HepG2 (cell line): Measurements from ENCODE around the gene MAP2K6. TPM values are rescaled to one million over a fixed set of nuclear protein-coding genes. Genes with fewer than 3 reads are reported as not detected.

Experiments used
- ATAC-seq: fragments of 200-7000 bp; cut with Tn5 transposase; 3 replicates; pipeline ENCODE4 v1.9.1; 2020; ENCODE audit warnings: mild to moderate bottlenecking, moderate library complexity
- BruUV-seq: library from RNA; stranded (reverse); fragments of 400-500 nt; replicated peaks from 2 replicates; lab custom pipeline; 2021; lab: Mats Ljungman, UMichigan
- CTCF ChIA-PET: fragments of 300-600 bp; formaldehyde crosslinking; extraction: SDS; loops from one replicate; lab custom pipeline; 2021; ENCODE audit warnings: low total read pairs, inconsistent platforms, low intra/inter-chr PET ratio; lab: Yijun Ruan, JAX
- POLR2A ChIA-PET: fragments of 350-600 bp; sonication (Branson Sonifier 250); formaldehyde crosslinking; loops from one replicate; lab custom pipeline; 2020; ENCODE audit warnings: antibody characterized with exemption, inconsistent platforms; lab: Yijun Ruan, JAX
- DNase-seq: peaks from one replicate; pipeline ENCODE4 v3.0.0-alpha.2; 2015; ENCODE audit warnings: low spot score
- FAIRE-seq: peaks from 3 replicates; lab custom pipeline; 2011; peaks lifted over from hg19 to GRCh38; lab: Jason Lieb, UNC
- H2AFZ ChIP-seq: one replicate; pipeline ENCODE4 v1.6.1; 2011; ENCODE audit warnings: low read length, inconsistent platforms
- H3K27ac ChIP-seq: fragments of 300-600 bp; 3 replicates; pipeline ENCODE4 v1.8.0; 2011; ENCODE audit warnings: mixed run types, mild to moderate bottlenecking, mixed read lengths, low read length, inconsistent platforms; ENCODE audit not compliant: insufficient read depth; ENCODE audit errors: extremely low read length
- H3K27me3 ChIP-seq, 2 experiments: fragments of 200-600 bp in 1 of 2; 2 replicates in 1 of 2; 3 replicates in 1 of 2; pipeline versions ENCODE4 v1.6.0 to v1.8.0; 2011; ENCODE audit warnings: low read length in 2 of 2, mild to moderate bottlenecking in 2 of 2, moderate library complexity in 2 of 2, inconsistent platforms in 1 of 2; ENCODE audit not compliant: insufficient read depth in 2 of 2, control insufficient read depth in 1 of 2
- H3K36me3 ChIP-seq, 2 experiments: fragments of 200-600 bp in 1 of 2; replicated peaks in 1 of 2; 2 replicates in 1 of 2; 3 replicates in 1 of 2; pipeline versions ENCODE4 v1.5.1 to v1.8.0; 2011; ENCODE audit warnings: low read length in 2 of 2, inconsistent platforms in 1 of 2; ENCODE audit not compliant: insufficient read depth in 2 of 2, control insufficient read depth in 1 of 2
- H3K4me1 ChIP-seq: 2 replicates; pipeline ENCODE4 v1.5.1; 2012; ENCODE audit warnings: low read length, inconsistent platforms; ENCODE audit not compliant: insufficient read depth
- H3K4me2 ChIP-seq: 2 replicates; pipeline ENCODE4 v1.6.0; 2011; ENCODE audit warnings: low read depth, low read length, inconsistent platforms
- H3K4me3 ChIP-seq, 3 experiments: fragments of 200-600 bp in 1 of 3; sonication (generic), shearing (Covaris generic) in 1 of 3; replicated peaks in 1 of 3; 2 replicates each; pipeline ENCODE4 v1.5.1; 2011 to 2016; ENCODE audit warnings: low read length in 3 of 3, inconsistent platforms in 2 of 3, low read depth in 2 of 3, mild to moderate bottlenecking in 2 of 3, control low read depth in 1 of 3, mixed read lengths in 1 of 3; ENCODE audit not compliant: insufficient read depth in 1 of 3
- H3K79me2 ChIP-seq: one replicate; pipeline ENCODE4 v1.6.1; 2011; ENCODE audit warnings: low read length, inconsistent platforms; ENCODE audit not compliant: insufficient read depth
- H3K9ac ChIP-seq: 2 replicates; pipeline ENCODE4 v1.6.0; 2011; ENCODE audit warnings: mild to moderate bottlenecking, low read depth, low read length, inconsistent platforms; ENCODE audit not compliant: insufficient read depth
- H3K9me3 ChIP-seq: 2 replicates; pipeline ENCODE4 v1.5.1; 2012; ENCODE audit warnings: mild to moderate bottlenecking, low read length
- H4K20me1 ChIP-seq: 2 replicates; pipeline ENCODE4 v1.6.0; 2011; ENCODE audit warnings: inconsistent platforms, mild to moderate bottlenecking, low read length, moderate library complexity; ENCODE audit not compliant: insufficient read depth
- FOXA3 ChIP-seq: IDR thresholded peaks from 2 replicates; pipeline ENCODE4 v1.6.1; 2016; ENCODE audit warnings: missing genetic modification reagents, missing compliant biosample characterization
- HES4 ChIP-seq: sonication (generic); formaldehyde crosslinking; IDR thresholded peaks from 2 replicates; pipeline ENCODE4 v1.9.0; 2021; ENCODE audit warnings: mild to moderate bottlenecking, missing genetic modification reagents, borderline replicate concordance
- HMGXB4 ChIP-seq, 2 experiments: sonication (generic) in 1 of 2; formaldehyde crosslinking in 1 of 2; IDR thresholded peaks; 2 replicates each; pipeline versions ENCODE4 v1.4.0 to v1.6.1; 2018 to 2020; ENCODE audit warnings: missing genetic modification reagents in 2 of 2, borderline replicate concordance in 1 of 2, low read depth in 1 of 2, mild to moderate bottlenecking in 1 of 2, missing biosample characterization in 1 of 2
- MLX ChIP-seq: IDR thresholded peaks from 2 replicates; pipeline ENCODE4 v1.6.1; 2016
- SPEN ChIP-seq: sonication (generic); formaldehyde crosslinking; IDR thresholded peaks from 2 replicates; pipeline ENCODE4 v1.5.1; 2020; ENCODE audit warnings: low read depth, mild to moderate bottlenecking, missing genetic modification reagents
- TBX3 ChIP-seq: fragments of 450-650 bp; IDR thresholded peaks from 2 replicates; pipeline ENCODE4 v1.6.1; 2017; ENCODE audit warnings: antibody characterized with exemption, mild to moderate bottlenecking, inconsistent platforms, borderline replicate concordance
- ZBTB44 ChIP-seq: sonication (generic); formaldehyde crosslinking; IDR thresholded peaks from 2 replicates; pipeline ENCODE4 v1.4.0; 2020; ENCODE audit warnings: missing genetic modification reagents
- ZFP90 ChIP-seq: sonication (generic); formaldehyde crosslinking; IDR thresholded peaks from 2 replicates; pipeline ENCODE4 v1.8.0; 2022; ENCODE audit warnings: missing genetic modification reagents, mild to moderate bottlenecking, inconsistent platforms, borderline replicate concordance
- ZMAT3 ChIP-seq: sonication (generic); formaldehyde crosslinking; conservative IDR thresholded peaks from 2 replicates; pipeline ENCODE4 v1.7.0; 2021; ENCODE audit warnings: missing genetic modification reagents
- WGBS: methylation state at CpG from one replicate; pipeline ENCODE4 v1.1.6; 2017; ENCODE audit warnings: low lambda C conversion rate; 5-methylcytosine and 5-hydroxymethylcytosine counted together
- in situ Hi-C: cut with HindIII; loops from 2 replicates; pipeline ENCODE4 v1.10.0; 2017; ENCODE audit warnings: low pct_unique_long_range_greater_than_20kb; ENCODE audit not compliant: extremely low pct_ligation_motif_present
- intact Hi-C: fragments of 100-400 bp; cut with micrococcal nuclease; formaldehyde crosslinking; loops from one replicate; pipeline ENCODE4 v1.10.0; 2022; ENCODE audit not compliant: unreplicated experiment
- polyA plus RNA-seq, 8 experiments: library from polyadenylated mRNA; depleted of rRNA in 3 of 8; stranded (reverse) in 7 of 8; unstranded in 1 of 8; fragments of >200 nt; fragmentation: Illumina TruSeq in 4 of 8; extraction: Trizol in 4 of 8; gene quantifications; 2 replicates each; pipeline versions ENCODE4 v1.2.1 to v1.2.3, GENCODE V29; 2011 to 2016; ENCODE audit warnings: low read depth in 4 of 8, missing spikeins in 1 of 8, mixed read lengths in 1 of 8; ENCODE audit not compliant: insufficient read depth in 1 of 8
- total RNA-seq, 5 experiments: library from RNA; depleted of rRNA; stranded (reverse); fragments of >200 nt; fragmentation: Illumina TruSeq; extraction: Trizol; gene quantifications; 2 replicates each; pipeline ENCODE4 v1.2.3, GENCODE V29; 2016; ENCODE audit warnings: low read depth in 1 of 5

The MAP2K6 gene
- total and polyA plus RNA-seq, 2 of the 13 experiments (the other 11 are each of a cell fraction or from before 2014, with no cell fraction given) = 5.1 to 33.6 TPM

- POLR2A ChIA-PET = no interaction called here
- H2AFZ ChIP-seq = no peak overlapping the region
- H3K4me1 ChIP-seq = peaks cover 20% of the 10 kb centered on the region
- 31% methylated on average over 4 of the region's 4 CpGs for WGBS
- intact Hi-C loops = loop anchor here (5.0 kb wide), 1 partner anchor 111 kb away; no protein-coding TSS in a partner anchor
- no peak for DNase-seq
- in situ Hi-C loops = no loop called here
- no peaks in the 10 kb centered on the region for H3K79me2 ChIP-seq
- no peaks in the 10 kb centered on the region for H3K36me3 ChIP-seq
- CTCF ChIA-PET = no interaction called here
- no peak overlapping the region for H3K4me2 ChIP-seq
- no peak overlapping the region for H3K27ac ChIP-seq
- FAIRE-seq = no peak
- TF ChIP-seq SPEN (CRISPR knock-in tag) (no peak), FOXA3 (no peak), ZFP90 (no peak), HES4 (CRISPR knock-in tag) (no peak), ZBTB44 (CRISPR knock-in tag) (no peak), ZMAT3 (CRISPR knock-in tag) (no peak), MLX (no peak), TBX3 (no peak), HMGXB4 (CRISPR knock-in tag; IDR thresholded peaks at IDR 0.05; ENCODE audit: borderline replicate concordance in 1 of 2, low read depth in 1 of 2) (no peak)
- TF ChIP-seq, all 625 proteins: peak for 0
- ATAC-seq = no peak
- H3K9me3 ChIP-seq = no peaks in the 10 kb centered on the region
- no TSS peak for BruUV-seq
- no peaks in the 10 kb centered on the region; a peak in 1 of 5 replicates for H3K27me3 ChIP-seq
- no peaks in the 10 kb centered on the region for H4K20me1 ChIP-seq
- no peak overlapping the region for H3K9ac ChIP-seq
- no peak overlapping the region for H3K4me3 ChIP-seq
Observed at GRCh38 chr17:69411766-69412165, 2.7 kb upstream of the MAP2K6 start.
